GM12878 (cell line): ENCODE data around the gene HESX1. TPM values are rescaled to one million over a fixed set of nuclear protein-coding genes. Genes with fewer than 3 reads are reported as not detected.

Experiments used
- BCL11A ChIP-seq: IDR thresholded peaks from 2 replicates; pipeline ENCODE4 v1.6.1; 2011; ENCODE audit warnings: low read depth, low read length
- CHD4 ChIP-seq: fragments of 200-600 bp; sonication (generic); IDR thresholded peaks from 2 replicates; pipeline ENCODE4 v1.6.1; 2016; ENCODE audit warnings: mild to moderate bottlenecking
- EED ChIP-seq: sonication (generic); IDR thresholded peaks from 2 replicates; pipeline ENCODE4 v1.6.1; 2016; ENCODE audit warnings: antibody characterized with exemption, low read depth
- EGR1 ChIP-seq, 2 experiments: IDR thresholded peaks; 1 replicate in 1 of 2; 2 replicates in 1 of 2; pipeline ENCODE4 v1.6.1; 2011 to 2012; ENCODE audit warnings: low read depth in 2 of 2, low read length in 2 of 2, borderline replicate concordance in 1 of 2, mild to moderate bottlenecking in 1 of 2, moderate library complexity in 1 of 2
- EP300 ChIP-seq, 2 experiments: fragments of 150-350 bp in 1 of 2; IDR thresholded peaks; 2 replicates each; pipeline ENCODE4 v1.6.1; 2011 to 2012; ENCODE audit warnings: low read depth in 2 of 2, low read length in 2 of 2, borderline replicate concordance in 1 of 2, improper control_type of control experiment in 1 of 2, inconsistent platforms in 1 of 2; ENCODE audit not compliant: control insufficient read depth in 1 of 2
- ETV6 ChIP-seq, 2 experiments: fragments of 450-650 bp in 1 of 2; IDR thresholded peaks in 1 of 2; conservative IDR thresholded peaks in 1 of 2; 2 replicates each; pipeline ENCODE4 v1.6.1; 2014; ENCODE audit warnings: antibody characterized with exemption in 1 of 2, borderline replicate concordance in 1 of 2, low read depth in 1 of 2, mild to moderate bottlenecking in 1 of 2, moderate library complexity in 1 of 2
- FOXM1 ChIP-seq: IDR thresholded peaks from 2 replicates; pipeline ENCODE4 v1.6.1; 2012; ENCODE audit warnings: low read depth, mild to moderate bottlenecking, inconsistent platforms, low read length, moderate library complexity
- GATAD2B ChIP-seq: fragments of 450-650 bp; conservative IDR thresholded peaks from 2 replicates; pipeline ENCODE4 v1.6.1; 2017; ENCODE audit warnings: low read depth, mild to moderate bottlenecking, moderate library complexity
- IKZF1 ChIP-seq: fragments of 450-650 bp; conservative IDR thresholded peaks from 2 replicates; pipeline ENCODE4 v1.6.1; 2017; ENCODE audit warnings: antibody characterized with exemption, mild to moderate bottlenecking
- IKZF2 ChIP-seq, 2 experiments: fragments of 450-650 bp; IDR thresholded peaks; 2 replicates each; pipeline ENCODE4 v1.6.1; 2017; ENCODE audit warnings: mild to moderate bottlenecking in 2 of 2, moderate library complexity in 2 of 2
- JUND ChIP-seq: IDR thresholded peaks from 2 replicates; pipeline ENCODE4 v1.6.1; 2012; ENCODE audit warnings: low read depth, mild to moderate bottlenecking, low read length, improper control_type of control experiment, moderate library complexity
- MEF2A ChIP-seq: IDR thresholded peaks from 2 replicates; pipeline ENCODE4 v1.6.1; 2011; ENCODE audit warnings: low read depth, mild to moderate bottlenecking, low read length, moderate library complexity; ENCODE audit not compliant: insufficient read depth
- MTA3 ChIP-seq: IDR thresholded peaks from 2 replicates; pipeline ENCODE4 v1.6.1; 2012; ENCODE audit warnings: low read length, inconsistent platforms, borderline replicate concordance
- MYC ChIP-seq: IDR thresholded peaks from 2 replicates; pipeline ENCODE4 v1.6.1; 2011; ENCODE audit warnings: mild to moderate bottlenecking, low read length, moderate library complexity, inconsistent platforms; ENCODE audit not compliant: insufficient read depth, insufficient replicate concordance, insufficient read length, severe bottlenecking
- SMAD5 ChIP-seq: IDR thresholded peaks from 2 replicates; pipeline ENCODE4 v1.6.1; 2016; ENCODE audit warnings: antibody characterized with exemption, low read depth
- SMARCA5 ChIP-seq: fragments of 450-650 bp; IDR thresholded peaks from 2 replicates; pipeline ENCODE4 v1.6.1; 2017; ENCODE audit warnings: mild to moderate bottlenecking
- SPI1 ChIP-seq: IDR thresholded peaks from 2 replicates; pipeline ENCODE4 v1.6.1; 2011; ENCODE audit warnings: low read depth, mild to moderate bottlenecking, low read length, moderate library complexity, borderline replicate concordance; ENCODE audit not compliant: insufficient read depth
- ZNF24 ChIP-seq: fragments of 450-650 bp; IDR thresholded peaks from 2 replicates; pipeline ENCODE4 v1.6.1; 2017; ENCODE audit warnings: antibody characterized with exemption, mild to moderate bottlenecking
- polyA plus RNA-seq, 11 experiments: library from polyadenylated mRNA; depleted of rRNA in 4 of 11; unstranded in 6 of 11; stranded (reverse) in 5 of 11; fragments of >200 nt; fragmentation: Nextera tagmentation in 4 of 11; fragmentation: Illumina TruSeq in 1 of 11; extraction: Ambion mirVana in 4 of 11; extraction: Trizol in 1 of 11; gene quantifications; 1 replicate in 1 of 11; 2 replicates in 10 of 11; pipeline versions ENCODE4 v1.2.1 to v1.2.3, GENCODE V29; 2011 to 2016; ENCODE audit warnings: inconsistent platforms in 2 of 11, missing spikeins in 2 of 11, low read depth in 1 of 11
- total RNA-seq, 4 experiments: library from RNA; depleted of rRNA in 3 of 4; stranded (reverse); fragments of >200 nt in 3 of 4; fragmentation: Illumina TruSeq in 1 of 4; extraction: Trizol in 1 of 4; gene quantifications; 2 replicates each; pipeline versions ENCODE4 v1.2.1 to v1.2.3, GENCODE V29; 2013 to 2021
- TF ChIP-seq, protein P1 (sequence below): IDR thresholded peaks from 2 replicates; pipeline ENCODE4 v1.6.1; 2012; ENCODE audit warnings: mild to moderate bottlenecking, low read depth, low read length
- TF ChIP-seq, protein P2 (sequence below): fragments of 450-650 bp; IDR thresholded peaks from 2 replicates; pipeline ENCODE4 v1.6.1; 2017; ENCODE audit warnings: borderline replicate concordance
- TF ChIP-seq, protein P3 (sequence below): fragments of 450-650 bp; formaldehyde crosslinking; IDR thresholded peaks from 2 replicates; pipeline ENCODE4 v1.5.0; 2022; ENCODE audit warnings: mild to moderate bottlenecking, missing genetic modification characterization

Gene HESX1
- total and polyA plus RNA-seq, 10 of the 15 experiments (the other 5 are each of a cell fraction or from before 2014, with no cell fraction given), result 2.5 to 5.9 (median 4.3) TPM

- TF ChIP-seq MTA3 (no peak), SPI1 (peak; percentile 93), EED (peak; percentile 97), IKZF1 (peak; percentile 100), ETV6 (conservative IDR thresholded peaks at IDR 0.05 in 1 of 2, IDR thresholded peaks at IDR 0.05 in 1 of 2; ENCODE audit: borderline replicate concordance in 1 of 2, low read depth in 1 of 2) (peak in 1 of 2 experiments; percentile 25; a peak in 1 of 4 replicates), BCL11A (no peak), MEF2A (0 out of 2 replicates have a peak, but pooled peaks have one; percentile 24), JUND (no peak), ZNF24 (0 out of 2 replicates have a peak, but pooled peaks have one; percentile 30), MYC (no peak), SMARCA5 (peak; percentile 70; the same call in 1 of the 2 replicates), GATAD2B (peak; percentile 88), EGR1 (IDR thresholded peaks at IDR 0.05; ENCODE audit: borderline replicate concordance in 1 of 2, low read depth in 2 of 2, low read length in 2 of 2) (peak in 1 of 2 experiments; percentile 41; a peak in 1 of 3 replicates), EP300 (IDR thresholded peaks at IDR 0.05; ENCODE audit: borderline replicate concordance in 1 of 2, control insufficient read depth in 1 of 2, low read depth in 2 of 2, low read length in 2 of 2) (0 out of 4 replicates have a peak, but pooled peaks of 1 of the 2 experiments have one; percentile 25), IKZF2 (IDR thresholded peaks at IDR 0.05) (peak; percentile 98), FOXM1 (no peak), SMAD5 (no peak), CHD4 (no peak)
- TF ChIP-seq, protein P1, sequence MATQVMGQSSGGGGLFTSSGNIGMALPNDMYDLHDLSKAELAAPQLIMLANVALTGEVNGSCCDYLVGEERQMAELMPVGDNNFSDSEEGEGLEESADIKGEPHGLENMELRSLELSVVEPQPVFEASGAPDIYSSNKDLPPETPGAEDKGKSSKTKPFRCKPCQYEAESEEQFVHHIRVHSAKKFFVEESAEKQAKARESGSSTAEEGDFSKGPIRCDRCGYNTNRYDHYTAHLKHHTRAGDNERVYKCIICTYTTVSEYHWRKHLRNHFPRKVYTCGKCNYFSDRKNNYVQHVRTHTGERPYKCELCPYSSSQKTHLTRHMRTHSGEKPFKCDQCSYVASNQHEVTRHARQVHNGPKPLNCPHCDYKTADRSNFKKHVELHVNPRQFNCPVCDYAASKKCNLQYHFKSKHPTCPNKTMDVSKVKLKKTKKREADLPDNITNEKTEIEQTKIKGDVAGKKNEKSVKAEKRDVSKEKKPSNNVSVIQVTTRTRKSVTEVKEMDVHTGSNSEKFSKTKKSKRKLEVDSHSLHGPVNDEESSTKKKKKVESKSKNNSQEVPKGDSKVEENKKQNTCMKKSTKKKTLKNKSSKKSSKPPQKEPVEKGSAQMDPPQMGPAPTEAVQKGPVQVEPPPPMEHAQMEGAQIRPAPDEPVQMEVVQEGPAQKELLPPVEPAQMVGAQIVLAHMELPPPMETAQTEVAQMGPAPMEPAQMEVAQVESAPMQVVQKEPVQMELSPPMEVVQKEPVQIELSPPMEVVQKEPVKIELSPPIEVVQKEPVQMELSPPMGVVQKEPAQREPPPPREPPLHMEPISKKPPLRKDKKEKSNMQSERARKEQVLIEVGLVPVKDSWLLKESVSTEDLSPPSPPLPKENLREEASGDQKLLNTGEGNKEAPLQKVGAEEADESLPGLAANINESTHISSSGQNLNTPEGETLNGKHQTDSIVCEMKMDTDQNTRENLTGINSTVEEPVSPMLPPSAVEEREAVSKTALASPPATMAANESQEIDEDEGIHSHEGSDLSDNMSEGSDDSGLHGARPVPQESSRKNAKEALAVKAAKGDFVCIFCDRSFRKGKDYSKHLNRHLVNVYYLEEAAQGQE, result no peak
- TF ChIP-seq, protein P2, sequence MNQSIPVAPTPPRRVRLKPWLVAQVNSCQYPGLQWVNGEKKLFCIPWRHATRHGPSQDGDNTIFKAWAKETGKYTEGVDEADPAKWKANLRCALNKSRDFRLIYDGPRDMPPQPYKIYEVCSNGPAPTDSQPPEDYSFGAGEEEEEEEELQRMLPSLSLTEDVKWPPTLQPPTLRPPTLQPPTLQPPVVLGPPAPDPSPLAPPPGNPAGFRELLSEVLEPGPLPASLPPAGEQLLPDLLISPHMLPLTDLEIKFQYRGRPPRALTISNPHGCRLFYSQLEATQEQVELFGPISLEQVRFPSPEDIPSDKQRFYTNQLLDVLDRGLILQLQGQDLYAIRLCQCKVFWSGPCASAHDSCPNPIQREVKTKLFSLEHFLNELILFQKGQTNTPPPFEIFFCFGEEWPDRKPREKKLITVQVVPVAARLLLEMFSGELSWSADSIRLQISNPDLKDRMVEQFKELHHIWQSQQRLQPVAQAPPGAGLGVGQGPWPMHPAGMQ, result no peak
- TF ChIP-seq, protein P3, sequence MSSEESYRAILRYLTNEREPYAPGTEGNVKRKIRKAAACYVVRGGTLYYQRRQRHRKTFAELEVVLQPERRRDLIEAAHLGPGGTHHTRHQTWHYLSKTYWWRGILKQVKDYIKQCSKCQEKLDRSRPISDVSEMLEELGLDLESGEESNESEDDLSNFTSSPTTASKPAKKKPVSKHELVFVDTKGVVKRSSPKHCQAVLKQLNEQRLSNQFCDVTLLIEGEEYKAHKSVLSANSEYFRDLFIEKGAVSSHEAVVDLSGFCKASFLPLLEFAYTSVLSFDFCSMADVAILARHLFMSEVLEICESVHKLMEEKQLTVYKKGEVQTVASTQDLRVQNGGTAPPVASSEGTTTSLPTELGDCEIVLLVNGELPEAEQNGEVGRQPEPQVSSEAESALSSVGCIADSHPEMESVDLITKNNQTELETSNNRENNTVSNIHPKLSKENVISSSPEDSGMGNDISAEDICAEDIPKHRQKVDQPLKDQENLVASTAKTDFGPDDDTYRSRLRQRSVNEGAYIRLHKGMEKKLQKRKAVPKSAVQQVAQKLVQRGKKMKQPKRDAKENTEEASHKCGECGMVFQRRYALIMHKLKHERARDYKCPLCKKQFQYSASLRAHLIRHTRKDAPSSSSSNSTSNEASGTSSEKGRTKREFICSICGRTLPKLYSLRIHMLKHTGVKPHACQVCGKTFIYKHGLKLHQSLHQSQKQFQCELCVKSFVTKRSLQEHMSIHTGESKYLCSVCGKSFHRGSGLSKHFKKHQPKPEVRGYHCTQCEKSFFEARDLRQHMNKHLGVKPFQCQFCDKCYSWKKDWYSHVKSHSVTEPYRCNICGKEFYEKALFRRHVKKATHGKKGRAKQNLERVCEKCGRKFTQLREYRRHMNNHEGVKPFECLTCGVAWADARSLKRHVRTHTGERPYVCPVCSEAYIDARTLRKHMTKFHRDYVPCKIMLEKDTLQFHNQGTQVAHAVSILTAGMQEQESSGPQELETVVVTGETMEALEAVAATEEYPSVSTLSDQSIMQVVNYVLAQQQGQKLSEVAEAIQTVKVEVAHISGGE (CRISPR knock-in tag), result no peak
Measured at GRCh38 chr3:57169872-57170623, 29.7 kb downstream of the HESX1 start (continued).
